Measurements from ENCODE around the gene SEPTIN10.

The SEPTIN10 gene

GRCh38 chr2:109619032-109619615 is 5.4 kb upstream of the SEPTIN10 start:
- H3K36me3 ChIP-seq, result no peaks in the 10 kb centered on the region
- H3K4me3 ChIP-seq, result no peak overlapping the region
- peaks cover 10% of the 10 kb centered on the region for H3K27me3 ChIP-seq
- H3K9me3 ChIP-seq, result peaks cover 16% of the 10 kb centered on the region
- H3K4me2 ChIP-seq, result no peak overlapping the region
- peaks cover 5% of the 10 kb centered on the region; the same call in 1 of the 2 replicates for H3K4me1 ChIP-seq
- no peak for TF ChIP-seq Cebpa-rat (IDR thresholded peaks at IDR 0.05)
- no peaks in the 10 kb centered on the region for H4K20me1 ChIP-seq
- H3K9ac ChIP-seq, result no peak overlapping the region
- no peak overlapping the region for H3K27ac ChIP-seq

DNA sequence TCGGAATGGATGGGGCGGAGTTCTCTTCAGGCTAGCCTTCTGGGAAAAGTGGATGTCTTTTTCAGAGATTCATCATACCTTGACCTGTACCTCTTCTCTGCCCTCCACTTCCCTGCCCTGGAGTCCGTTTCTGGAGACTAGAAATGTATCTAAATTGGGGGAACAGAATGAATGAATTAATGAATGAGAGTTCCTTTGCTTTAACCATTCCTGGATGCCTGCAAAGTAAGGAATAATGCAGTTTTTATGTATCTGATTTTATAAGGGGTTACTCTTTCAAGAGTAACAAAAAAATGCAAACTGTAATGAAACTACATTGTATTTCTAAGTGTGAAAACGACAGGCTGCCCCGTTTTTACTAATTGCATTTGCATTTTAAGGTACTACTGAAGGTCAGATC is 2.4 kb upstream of the SEPTIN10 start:
- Histone ChIP-seq H3K27me3 (peaks cover 40% of the 10 kb centered on the region), H3K36me3 (no peaks in the 10 kb centered on the region), H3K27ac (no peak overlapping the region), H3K9me3 (peaks cover 30% of the 10 kb centered on the region), H3K4me3 (no peak overlapping the region), H3K9ac (no peak overlapping the region), H3K4me1 (peaks cover 5% of the 10 kb centered on the region; the same call in 1 of the 2 replicates), H4K20me1 (no peaks in the 10 kb centered on the region), H3K4me2 (no peak overlapping the region)
- TF ChIP-seq Cebpa-rat (IDR thresholded peaks at IDR 0.05), result no peak

DNA sequence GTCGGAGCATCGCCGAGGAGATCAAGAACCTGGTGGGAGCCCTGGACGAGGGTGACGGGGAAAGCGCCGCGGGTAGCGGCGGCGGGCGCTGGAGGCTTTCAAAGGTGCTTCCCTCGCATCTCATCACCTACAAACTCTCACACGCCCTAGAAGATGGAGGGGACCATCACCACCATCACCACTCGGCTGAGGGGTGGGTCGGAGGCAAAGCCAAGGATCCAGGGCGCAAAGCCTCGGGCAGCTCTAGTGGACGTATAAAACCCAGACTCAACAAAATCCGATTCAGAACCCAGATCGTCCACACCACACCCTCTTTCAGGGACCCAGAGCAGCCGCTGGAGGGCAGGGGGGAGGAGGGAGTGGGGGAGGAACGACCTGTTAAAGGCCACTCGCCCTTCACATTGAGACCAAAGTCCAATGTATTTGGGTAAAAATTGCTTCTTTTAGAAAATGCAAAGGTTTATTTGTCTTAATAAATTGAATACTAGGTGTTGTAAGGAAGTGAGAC is 1.9 kb upstream of the SEPTIN10 start:
- TF ChIP-seq Cebpa-rat (IDR thresholded peaks at IDR 0.05), result no peak
- no peak overlapping the region for H3K4me3 ChIP-seq
- no peak overlapping the region for H3K9ac ChIP-seq
- H4K20me1 ChIP-seq, result no peaks in the 10 kb centered on the region
- no peak overlapping the region for H3K4me2 ChIP-seq
- H3K4me1 ChIP-seq, result peaks cover 5% of the 10 kb centered on the region; the same call in 1 of the 2 replicates
- peaks cover 40% of the 10 kb centered on the region for H3K27me3 ChIP-seq
- H3K9me3 ChIP-seq, result peaks cover 30% of the 10 kb centered on the region
- H3K27ac ChIP-seq, result no peak overlapping the region
- H3K36me3 ChIP-seq, result no peaks in the 10 kb centered on the region

DNA sequence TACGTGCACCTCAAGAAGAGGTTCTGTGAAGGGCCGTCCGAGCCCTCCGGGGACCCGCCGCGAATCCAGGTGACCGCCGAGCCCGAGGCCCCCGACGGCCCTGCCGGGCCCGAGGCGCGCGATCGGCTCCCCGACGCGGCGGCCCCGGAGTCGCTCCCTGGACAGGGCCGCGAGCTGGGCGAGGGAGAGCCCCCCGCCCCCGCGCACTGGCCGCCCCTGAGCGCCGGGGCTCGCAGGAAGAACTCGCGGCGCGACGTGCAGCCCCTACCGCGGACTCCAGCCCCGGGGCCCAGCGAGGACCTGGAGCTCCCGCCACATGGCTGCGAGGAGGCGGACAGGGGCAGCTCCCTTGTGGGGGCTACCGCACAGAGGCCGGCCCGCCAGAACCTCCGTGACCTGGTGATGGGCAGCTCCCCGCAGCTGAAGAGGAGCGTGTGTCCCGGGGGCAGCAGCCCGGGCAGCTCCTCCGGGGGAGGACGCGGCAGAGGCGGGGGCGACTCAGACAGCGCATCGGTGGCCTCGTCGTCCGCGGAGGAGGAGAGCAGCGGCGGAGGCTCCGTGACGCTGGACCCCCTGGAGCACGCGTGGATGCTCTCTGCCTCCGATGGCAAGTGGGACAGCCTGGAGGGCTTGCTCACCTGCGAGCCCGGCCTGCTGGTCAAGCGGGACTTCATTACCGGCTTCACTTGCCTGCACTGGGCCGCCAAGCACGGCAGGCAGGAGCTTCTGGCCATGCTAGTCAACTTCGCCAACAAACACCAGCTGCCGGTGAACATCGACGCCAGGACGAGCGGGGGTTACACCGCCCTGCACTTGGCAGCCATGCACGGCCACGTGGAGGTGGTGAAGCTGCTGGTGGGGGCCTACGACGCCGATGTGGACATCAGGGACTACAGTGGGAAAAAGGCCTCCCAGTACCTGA is 1.2 kb upstream of the SEPTIN10 start:
- TF ChIP-seq Cebpa-rat (IDR thresholded peaks at IDR 0.05), result no peak
- Histone ChIP-seq H3K4me1 (peaks cover 5% of the 10 kb centered on the region; the same call in 1 of the 2 replicates), H3K4me3 (peak overlapping the region; percentile 69), H3K4me2 (peak overlapping the region; percentile 81), H3K9ac (no peak overlapping the region; the same call in 1 of the 2 replicates), H3K36me3 (no peaks in the 10 kb centered on the region), H3K27ac (no peak overlapping the region), H4K20me1 (no peaks in the 10 kb centered on the region), H3K9me3 (peaks cover 30% of the 10 kb centered on the region), H3K27me3 (peaks cover 40% of the 10 kb centered on the region)

DNA sequence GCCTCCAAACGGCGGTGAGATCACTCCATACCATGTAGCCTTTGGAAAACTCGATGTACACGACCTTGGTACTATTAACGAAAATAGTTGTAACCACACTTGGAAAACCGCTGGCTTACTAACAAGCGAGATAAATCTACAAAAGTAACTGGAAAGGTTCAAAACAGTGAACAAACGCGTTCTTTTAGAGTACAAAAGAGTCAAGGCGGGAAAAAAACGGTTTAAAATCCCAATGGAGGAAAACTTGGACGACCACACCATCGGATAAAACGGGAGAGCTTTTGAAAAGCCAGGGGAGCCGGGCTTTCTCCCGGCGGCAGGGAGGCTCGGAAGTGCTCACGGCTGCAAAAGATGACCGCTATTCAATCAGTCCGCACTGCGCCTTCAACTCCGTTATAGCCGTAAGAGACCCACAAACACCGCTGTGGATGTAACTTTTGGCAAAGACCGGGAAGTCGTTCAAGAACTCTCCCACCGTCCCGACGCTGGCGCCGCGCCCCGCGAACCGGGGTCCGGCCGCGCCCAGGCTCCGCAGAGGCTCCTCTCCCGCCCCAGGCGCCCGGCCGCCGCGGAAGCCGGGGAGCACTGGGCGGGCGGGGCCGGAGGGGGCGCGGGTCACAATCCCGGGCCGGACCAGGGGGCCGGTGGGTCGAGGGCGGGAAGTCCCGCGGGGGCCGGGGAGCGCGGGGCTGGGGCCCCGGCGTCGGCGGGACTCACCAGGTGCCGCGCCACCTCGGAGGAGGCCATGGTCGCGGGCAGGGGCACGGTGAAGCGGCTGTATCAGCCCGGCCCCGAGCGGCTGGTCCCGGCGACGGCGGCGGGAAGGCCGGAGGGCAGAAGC is 465 bp downstream of the SEPTIN10 start:
- H3K4me2 ChIP-seq, result peak overlapping the region; percentile 81
- TF ChIP-seq Cebpa-rat (IDR thresholded peaks at IDR 0.05), result no peak
- H3K9me3 ChIP-seq, result peaks cover 30% of the 10 kb centered on the region
- no peak overlapping the region for H3K9ac ChIP-seq
- H3K4me1 ChIP-seq, result peaks cover 5% of the 10 kb centered on the region; the same call in 1 of the 2 replicates
- H3K27me3 ChIP-seq, result peaks cover 40% of the 10 kb centered on the region
- H3K4me3 ChIP-seq, result peak overlapping the region; percentile 69
- H3K27ac ChIP-seq, result no peak overlapping the region
- no peaks in the 10 kb centered on the region for H4K20me1 ChIP-seq
- no peaks in the 10 kb centered on the region for H3K36me3 ChIP-seq

- Histone ChIP-seq H3K4me3 (no peak overlapping the region), H3K9me3 (peaks cover 30% of the 10 kb centered on the region), H3K27ac (no peak overlapping the region), H3K9ac (no peak overlapping the region), H3K4me1 (peaks cover 5% of the 10 kb centered on the region; the same call in 1 of the 2 replicates), H3K4me2 (no peak overlapping the region), H3K36me3 (no peaks in the 10 kb centered on the region), H3K27me3 (peaks cover 40% of the 10 kb centered on the region), H4K20me1 (no peaks in the 10 kb centered on the region)
- no peak for TF ChIP-seq Cebpa-rat (IDR thresholded peaks at IDR 0.05)
Observed at GRCh38 chr2:109611467-109612095, 2.2 kb downstream of the SEPTIN10 start.

DNA sequence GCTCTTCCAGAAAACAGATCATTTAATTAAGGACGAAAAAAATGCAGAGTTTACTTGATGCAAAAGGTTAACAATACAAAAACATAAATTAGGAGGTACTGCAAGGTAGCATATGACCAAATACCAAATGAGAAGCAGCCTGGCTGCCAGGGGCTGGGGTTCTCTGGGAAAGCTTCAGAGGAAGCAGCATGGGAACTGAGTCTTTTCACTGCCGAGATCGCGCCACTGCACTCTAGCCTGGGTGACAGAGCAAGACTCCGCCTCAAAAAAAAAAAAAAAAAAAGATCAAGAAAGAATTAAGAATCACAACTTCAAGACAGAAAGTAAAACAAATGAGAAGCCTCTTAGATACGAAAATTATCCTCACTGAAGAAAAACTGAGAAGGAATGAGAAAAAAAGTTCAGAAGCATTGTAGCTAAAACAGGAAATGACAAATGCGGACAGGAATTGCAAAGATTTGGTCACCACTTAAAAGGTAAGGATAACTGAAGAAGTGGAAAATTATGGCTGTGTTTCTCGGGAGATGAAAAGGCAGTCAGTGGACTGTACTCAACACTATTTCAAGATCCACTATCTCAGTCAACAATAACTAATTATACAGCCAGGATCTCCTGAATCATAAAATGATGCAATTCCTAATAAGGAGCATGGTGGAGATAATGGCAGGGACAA is 4.3 kb downstream of the SEPTIN10 start:
- no peak overlapping the region for H3K4me2 ChIP-seq
- peaks cover 18% of the 10 kb centered on the region for H3K9me3 ChIP-seq
- H4K20me1 ChIP-seq, result no peaks in the 10 kb centered on the region
- no peak overlapping the region for H3K4me3 ChIP-seq
- no peak overlapping the region for H3K9ac ChIP-seq
- peaks cover 34% of the 10 kb centered on the region for H3K27me3 ChIP-seq
- H3K36me3 ChIP-seq, result no peaks in the 10 kb centered on the region
- H3K4me1 ChIP-seq, result 0 out of 2 replicates have a peak, but pooled peaks cover under 1% of the 10 kb centered on the region
- H3K27ac ChIP-seq, result no peak overlapping the region
- TF ChIP-seq Cebpa-rat (IDR thresholded peaks at IDR 0.05), result no peak

GRCh38 chr2:109607766-109608165 is 6.0 kb downstream of the SEPTIN10 start:
- H3K4me2 ChIP-seq, result no peak overlapping the region
- H3K4me1 ChIP-seq, result no peaks in the 10 kb centered on the region
- H3K27me3 ChIP-seq, result peaks cover 17% of the 10 kb centered on the region
- no peak for TF ChIP-seq Cebpa-rat (IDR thresholded peaks at IDR 0.05)
- H3K27ac ChIP-seq, result no peak overlapping the region
- no peak overlapping the region for H3K9ac ChIP-seq
- no peaks in the 10 kb centered on the region for H3K36me3 ChIP-seq
- H3K4me3 ChIP-seq, result no peak overlapping the region
- H4K20me1 ChIP-seq, result no peaks in the 10 kb centered on the region
- peaks cover under 1% of the 10 kb centered on the region; the same call in 1 of the 2 replicates for H3K9me3 ChIP-seq

All from BLaER1 (cell line).